Measurements from ENCODE around the gene DBT.
"Not testable (repeated sequence)": the region's sequence is repeated elsewhere in the genome, so short reads cannot be mapped to it uniquely, and the experiment has no call there.

DBT gene

DNA sequence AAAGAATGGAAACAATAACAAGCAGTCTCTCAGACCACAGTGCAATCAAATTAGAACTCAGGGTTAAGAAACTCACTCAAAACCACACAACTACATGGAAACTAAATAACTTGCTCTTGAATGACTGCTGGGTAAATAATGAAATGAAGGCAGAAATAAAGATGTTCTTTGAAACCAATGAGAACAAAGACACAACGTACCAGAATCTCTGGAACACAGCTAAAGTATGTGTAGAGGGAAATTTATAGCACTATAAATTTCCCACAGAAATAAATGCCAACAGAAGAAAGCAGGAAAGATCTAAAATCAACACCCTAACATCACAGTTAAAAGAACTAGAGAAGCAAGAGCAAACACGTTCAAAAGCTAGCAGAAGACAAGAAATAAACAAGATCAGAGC is 46.9 kb downstream of the DBT start:
- not testable (repeated sequence) for H3K9ac ChIP-seq (ENCODE audit: low read depth, low read length); H3K4me1 ChIP-seq (ENCODE audit: insufficient read depth, low read length); H3K36me3 ChIP-seq (ENCODE audit: insufficient read depth, low read length); H3K9me3 ChIP-seq (ENCODE audit: control insufficient read depth, insufficient read depth, low read length)

GRCh38 chr1:100200060-100200459 is 49.6 kb downstream of the DBT start:
- not testable (repeated sequence) for H3K36me3 ChIP-seq (ENCODE audit: insufficient read depth, low read length); H3K9ac ChIP-seq (ENCODE audit: low read depth, low read length); H3K9me3 ChIP-seq (ENCODE audit: control insufficient read depth, insufficient read depth, low read length); H3K4me1 ChIP-seq (ENCODE audit: insufficient read depth, low read length)

GRCh38 chr1:100198596-100198995 is 51.0 kb downstream of the DBT start:
- H3K36me3 ChIP-seq (ENCODE audit: insufficient read depth, low read length), result no peaks in the 10 kb centered on the region
- H3K9me3 ChIP-seq (ENCODE audit: control insufficient read depth, insufficient read depth, low read length), result no peaks in the 10 kb centered on the region

GRCh38 chr1:100188617-100189016 is 61.0 kb downstream of the DBT start:
- no peaks in the 10 kb centered on the region for H3K36me3 ChIP-seq (ENCODE audit: insufficient read depth, low read length)
- no peak overlapping the region for H3K9ac ChIP-seq (ENCODE audit: low read depth, low read length)
- no peaks in the 10 kb centered on the region for H3K4me1 ChIP-seq (ENCODE audit: insufficient read depth, low read length)
- no peaks in the 10 kb centered on the region for H3K9me3 ChIP-seq (ENCODE audit: control insufficient read depth, insufficient read depth, low read length)

More at GRCh38 chr1:100198596-100198995, 51.0 kb downstream of the DBT start:
- H3K9ac ChIP-seq (ENCODE audit: low read depth, low read length), result no peak overlapping the region
- H3K4me1 ChIP-seq (ENCODE audit: insufficient read depth, low read length), result no peaks in the 10 kb centered on the region

DNA sequence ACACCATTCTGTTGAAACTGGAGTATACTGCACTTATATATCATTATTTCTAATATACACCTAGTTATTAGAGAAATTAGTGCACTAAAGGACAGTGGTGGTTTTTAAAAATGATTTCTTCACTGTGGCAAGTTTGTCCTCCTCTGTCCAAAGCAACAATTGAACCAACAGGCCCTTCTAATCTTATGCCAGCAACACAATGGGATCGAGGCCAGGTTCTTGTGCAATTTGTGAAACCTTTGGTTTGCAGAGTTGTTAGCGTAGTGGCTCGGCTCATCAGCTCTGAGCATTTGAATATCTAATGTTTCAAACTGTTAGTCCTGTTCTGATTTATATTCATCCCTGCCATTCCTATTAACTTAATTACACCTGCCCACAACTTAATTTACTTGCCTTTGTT is 61.7 kb downstream of the DBT start:
- Histone ChIP-seq H3K4me1 (ENCODE audit: insufficient read depth, low read length) (no peaks in the 10 kb centered on the region), H3K9ac (ENCODE audit: low read depth, low read length) (no peak overlapping the region), H3K36me3 (ENCODE audit: insufficient read depth, low read length) (no peaks in the 10 kb centered on the region), H3K9me3 (ENCODE audit: control insufficient read depth, insufficient read depth, low read length) (no peaks in the 10 kb centered on the region)

GRCh38 chr1:100184536-100184935 is 65.1 kb downstream of the DBT start:
- no peaks in the 10 kb centered on the region for H3K9me3 ChIP-seq (ENCODE audit: control insufficient read depth, insufficient read depth, low read length)
- H3K9ac ChIP-seq (ENCODE audit: low read depth, low read length), result no peak overlapping the region
- no peaks in the 10 kb centered on the region for H3K36me3 ChIP-seq (ENCODE audit: insufficient read depth, low read length)
- no peaks in the 10 kb centered on the region for H3K4me1 ChIP-seq (ENCODE audit: insufficient read depth, low read length)

GRCh38 chr1:100183370-100183769 is 66.3 kb downstream of the DBT start:
- Histone ChIP-seq H3K4me1 (ENCODE audit: insufficient read depth, low read length) (no peaks in the 10 kb centered on the region), H3K9me3 (ENCODE audit: control insufficient read depth, insufficient read depth, low read length) (no peaks in the 10 kb centered on the region), H3K9ac (ENCODE audit: low read depth, low read length) (no peak overlapping the region), H3K36me3 (ENCODE audit: insufficient read depth, low read length) (no peaks in the 10 kb centered on the region)

DNA sequence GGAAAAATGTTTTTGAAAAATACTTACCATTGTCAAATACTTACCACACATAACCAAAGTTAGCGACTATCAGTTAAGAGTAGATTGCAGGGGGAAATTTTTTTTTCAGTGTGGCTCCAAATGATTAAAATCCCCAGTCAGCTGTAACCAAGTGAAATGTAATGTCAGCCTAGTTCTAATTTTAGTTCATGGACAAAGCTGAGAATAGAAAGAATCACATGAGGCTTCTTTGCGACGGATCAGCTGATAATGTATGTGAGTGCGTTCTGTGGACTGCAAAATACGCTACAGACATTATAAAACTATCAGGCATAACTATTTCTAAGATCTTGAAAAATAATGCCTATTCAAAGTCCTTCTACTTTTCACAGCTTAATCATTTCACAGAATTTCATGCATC is 71.5 kb downstream of the DBT start, which contains the start of gene LRRC39:
TSS of gene LRRC39 (minus strand) at position 166 of the 400 bp plus-strand sequence. CDS start 9,740 bp downstream, outside the sequence.
- no peaks in the 10 kb centered on the region for H3K36me3 ChIP-seq (ENCODE audit: insufficient read depth, low read length)
- no peak within 1 kb of the TSS for H3K9ac ChIP-seq (ENCODE audit: low read depth, low read length)
- H3K4me1 ChIP-seq (ENCODE audit: insufficient read depth, low read length), result no peaks in the 10 kb centered on the region
- H3K9me3 ChIP-seq (ENCODE audit: control insufficient read depth, insufficient read depth, low read length), result no peaks in the 10 kb centered on the region

GRCh38 chr1:100177295-100178041 is 72.2 kb downstream of the DBT start:
- Histone ChIP-seq H3K9ac (ENCODE audit: low read depth, low read length) (no peak overlapping the region), H3K36me3 (ENCODE audit: insufficient read depth, low read length) (no peaks in the 10 kb centered on the region), H3K4me1 (ENCODE audit: insufficient read depth, low read length) (no peaks in the 10 kb centered on the region), H3K9me3 (ENCODE audit: control insufficient read depth, insufficient read depth, low read length) (no peaks in the 10 kb centered on the region)

GRCh38 chr1:100168051-100168450 is 81.6 kb downstream of the DBT start:
- Histone ChIP-seq H3K9ac (ENCODE audit: low read depth, low read length) (no peak overlapping the region), H3K4me1 (ENCODE audit: insufficient read depth, low read length) (no peaks in the 10 kb centered on the region), H3K36me3 (ENCODE audit: insufficient read depth, low read length) (no peaks in the 10 kb centered on the region), H3K9me3 (ENCODE audit: control insufficient read depth, insufficient read depth, low read length) (no peaks in the 10 kb centered on the region; the same call in 1 of the 2 replicates)

DNA sequence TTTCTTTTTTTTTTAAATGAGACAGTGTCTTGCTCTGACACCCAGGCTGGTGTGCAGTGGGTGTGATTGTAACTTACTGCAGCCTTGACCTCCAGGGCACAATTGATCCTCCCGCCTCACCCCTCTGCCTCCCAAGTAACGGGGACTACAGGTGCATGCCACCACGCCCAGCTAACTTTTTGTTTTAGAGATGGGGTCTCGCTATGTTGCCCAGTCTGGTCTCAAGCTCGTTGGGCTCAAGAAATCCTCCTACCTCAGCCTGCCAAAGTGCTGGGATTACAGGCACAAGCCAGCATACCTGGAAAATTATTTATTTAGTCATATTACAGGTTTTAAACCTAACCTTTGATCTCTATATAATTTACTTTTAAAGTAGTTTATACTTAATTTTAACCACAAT is 84.9 kb downstream of the DBT start:
- Histone ChIP-seq H3K9me3 (ENCODE audit: control insufficient read depth, insufficient read depth, low read length) (no peaks in the 10 kb centered on the region; the same call in 1 of the 2 replicates), H3K9ac (ENCODE audit: low read depth, low read length) (no peak overlapping the region), H3K4me1 (ENCODE audit: insufficient read depth, low read length) (no peaks in the 10 kb centered on the region), H3K36me3 (ENCODE audit: insufficient read depth, low read length) (no peaks in the 10 kb centered on the region)

DNA sequence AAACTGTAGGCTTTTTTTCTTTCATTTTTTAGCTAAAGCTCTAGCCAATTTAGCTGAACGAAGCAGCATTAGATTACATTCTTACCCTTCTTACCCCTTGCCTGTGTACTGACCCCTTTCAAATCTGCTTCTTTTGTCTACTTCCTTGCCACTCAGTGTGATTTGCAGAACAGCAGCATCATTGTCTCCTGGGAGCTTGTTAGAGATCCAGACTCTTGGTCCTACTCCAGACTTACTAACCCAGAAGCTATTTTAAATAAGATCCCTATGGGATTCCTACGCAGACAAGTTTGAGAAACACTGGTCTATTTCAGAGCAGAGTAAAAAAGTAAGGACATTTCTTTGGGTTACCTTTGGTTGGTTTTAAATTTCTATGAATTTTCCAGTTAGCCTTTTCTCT is 85.4 kb downstream of the DBT start:
- H3K4me1 ChIP-seq (ENCODE audit: insufficient read depth, low read length), result no peaks in the 10 kb centered on the region
- H3K36me3 ChIP-seq (ENCODE audit: insufficient read depth, low read length), result no peaks in the 10 kb centered on the region
- H3K9me3 ChIP-seq (ENCODE audit: control insufficient read depth, insufficient read depth, low read length), result no peaks in the 10 kb centered on the region
- H3K9ac ChIP-seq (ENCODE audit: low read depth, low read length), result no peak overlapping the region

DNA sequence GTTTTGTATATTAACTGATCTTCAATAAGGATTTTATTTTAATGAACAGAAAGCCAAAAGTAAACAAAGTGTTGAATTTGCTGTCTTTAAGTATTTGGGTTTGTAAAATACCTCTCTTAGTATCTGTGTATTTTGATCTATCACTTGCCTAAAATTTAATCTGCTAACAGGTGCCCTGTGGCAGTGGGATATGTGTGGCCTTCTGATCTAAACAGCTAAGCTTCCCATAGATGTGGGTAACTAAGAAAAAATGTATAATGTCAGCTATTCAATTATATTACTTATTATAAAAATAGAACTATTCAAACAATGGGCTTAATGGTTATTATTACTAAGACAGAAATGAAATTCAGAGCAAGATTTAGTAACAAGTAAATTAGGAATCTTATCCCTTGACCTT is 86.8 kb downstream of the DBT start:
- no peak overlapping the region for H3K9ac ChIP-seq (ENCODE audit: low read depth, low read length)
- no peaks in the 10 kb centered on the region for H3K4me1 ChIP-seq (ENCODE audit: insufficient read depth, low read length)
- H3K36me3 ChIP-seq (ENCODE audit: insufficient read depth, low read length), result no peaks in the 10 kb centered on the region
- H3K9me3 ChIP-seq (ENCODE audit: control insufficient read depth, insufficient read depth, low read length), result no peaks in the 10 kb centered on the region

GRCh38 chr1:100152271-100152670 is 97.4 kb downstream of the DBT start:
- Histone ChIP-seq H3K9ac (ENCODE audit: low read depth, low read length) (no peak overlapping the region), H3K36me3 (ENCODE audit: insufficient read depth, low read length) (no peaks in the 10 kb centered on the region), H3K9me3 (ENCODE audit: control insufficient read depth, insufficient read depth, low read length) (no peaks in the 10 kb centered on the region), H3K4me1 (ENCODE audit: insufficient read depth, low read length) (no peaks in the 10 kb centered on the region; the same call in 1 of the 2 replicates)

DNA sequence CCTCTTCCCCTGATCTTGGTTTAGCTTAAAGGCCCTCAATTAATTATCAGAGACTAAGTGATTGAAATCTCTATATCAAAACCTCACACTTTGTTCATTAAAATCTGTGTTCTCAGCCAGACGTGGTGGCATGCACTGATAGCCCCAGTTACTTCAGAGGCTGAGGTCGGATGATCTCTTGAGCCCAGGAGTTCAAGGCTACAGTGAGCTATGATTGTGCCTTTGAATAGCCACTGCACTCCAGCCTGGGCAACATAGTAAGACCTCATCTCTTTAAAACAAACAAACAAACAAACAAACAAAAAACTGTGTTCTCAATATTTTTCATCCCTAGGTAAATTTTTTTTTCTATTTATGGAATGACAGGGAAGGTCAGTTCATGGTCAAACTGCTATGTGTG is 98.0 kb downstream of the DBT start:
- Histone ChIP-seq H3K9me3 (ENCODE audit: control insufficient read depth, insufficient read depth, low read length) (no peaks in the 10 kb centered on the region), H3K9ac (ENCODE audit: low read depth, low read length) (no peak overlapping the region), H3K4me1 (ENCODE audit: insufficient read depth, low read length) (no peaks in the 10 kb centered on the region; the same call in 1 of the 2 replicates), H3K36me3 (ENCODE audit: insufficient read depth, low read length) (no peaks in the 10 kb centered on the region)

All from ES-I3 (cell line).